Ascending aorta (tissue), 2 donors: Measurements from ENCODE around the gene NTSR1. TPM values are rescaled to one million over a fixed set of nuclear protein-coding genes. Genes with fewer than 3 reads are reported as not detected.

Source experiments
- DNase-seq, 2 donors: peaks; one replicate each; pipeline ENCODE4 v3.0.0-alpha.2; 2019; ENCODE audit warnings: low spot score in 2 of 2
- H3K27ac ChIP-seq, 2 donors: fragments of 200-600 bp; sonication (generic); one replicate each; pipeline ENCODE4 v1.5.1; 2016 to 2017; ENCODE audit warnings: mild to moderate bottlenecking in 1 of 2
- H3K27me3 ChIP-seq: fragments of 200-600 bp; sonication (generic); one replicate; pipeline ENCODE4 v1.5.1; 2017
- H3K36me3 ChIP-seq, 2 donors: fragments of 200-600 bp; sonication (generic); one replicate each; pipeline ENCODE4 v1.5.1; 2016
- H3K4me1 ChIP-seq, 2 donors: fragments of 200-600 bp; sonication (generic); one replicate each; pipeline ENCODE4 v1.5.1; 2016 to 2017; ENCODE audit warnings: mild to moderate bottlenecking in 1 of 2
- H3K4me3 ChIP-seq, 2 donors: fragments of 200-600 bp; sonication (generic); one replicate each; pipeline ENCODE4 v1.5.1; 2016 to 2017; ENCODE audit warnings: mild to moderate bottlenecking in 1 of 2
- H3K9me3 ChIP-seq, 2 donors: fragments of 200-600 bp; sonication (generic); one replicate each; pipeline ENCODE4 v1.5.1; 2016
- CTCF ChIP-seq, 3 experiments: fragments of 200-600 bp in 2 of 3; fragments of 450-650 bp in 1 of 3; sonication (generic) in 2 of 3; IDR thresholded peaks; one replicate each; pipeline ENCODE4 v1.5.1; 2016 to 2019; ENCODE audit warnings: antibody characterized with exemption in 3 of 3, mild to moderate bottlenecking in 1 of 3, moderate library complexity in 1 of 3
- intact Hi-C: fragments of 100-400 bp; cut with DNase I; formaldehyde crosslinking; loops from one replicate; pipeline ENCODE4 v1.15.1; 2023
- total RNA-seq: library from RNA; depleted of rRNA; stranded (reverse); fragments of >200 nt; gene quantifications from one replicate; pipeline ENCODE4 v1.1.0, GENCODE V29; 2016

Gene NTSR1
- total RNA-seq, 1 donor from 2014 or later: not detected

DNA sequence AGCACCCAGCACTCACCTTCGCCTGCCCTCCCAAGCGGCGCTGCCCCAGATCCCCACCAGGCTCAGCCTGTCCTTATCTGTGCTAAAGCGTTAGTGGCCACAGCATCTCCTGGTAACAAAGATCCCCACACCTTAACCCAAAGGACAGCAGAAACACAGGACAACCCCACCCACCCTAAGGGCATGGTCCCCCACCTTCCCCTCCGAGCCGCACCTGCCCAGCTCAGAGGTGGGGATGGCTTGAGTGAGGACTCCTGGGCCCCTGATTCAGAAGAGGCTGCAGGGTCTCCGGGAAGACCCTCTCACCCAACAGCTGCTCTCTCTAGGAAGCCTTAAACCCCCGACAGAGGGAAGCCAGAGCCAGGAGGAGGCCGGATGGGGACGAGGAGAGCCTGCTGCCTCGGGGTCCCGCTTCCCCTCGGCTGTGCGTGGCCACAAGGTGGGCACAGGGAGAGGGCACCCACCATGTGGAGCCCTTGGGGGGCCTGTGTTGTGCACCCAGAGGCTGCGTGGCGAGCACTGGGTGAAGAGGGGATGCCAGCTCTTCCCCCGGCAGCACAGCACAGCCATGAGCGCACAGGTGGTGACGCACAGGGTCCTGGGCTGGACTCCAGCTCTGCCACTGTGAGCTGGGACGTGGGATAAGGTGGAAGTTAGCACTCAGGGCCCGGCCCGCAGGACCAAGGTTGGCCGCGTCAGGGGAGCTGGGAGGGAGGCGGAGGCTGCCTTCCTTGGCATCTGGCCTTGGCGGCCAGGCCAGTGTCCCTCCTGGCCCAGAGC lies 55.7 kb downstream of the NTSR1 start:
- DNase-seq: no peak
- intact Hi-C loops: no loop called here
- H3K4me3 ChIP-seq: no peak overlapping the region
- no peaks in the 10 kb centered on the region for H3K9me3 ChIP-seq
- no peaks in the 10 kb centered on the region for H3K27me3 ChIP-seq
- H3K36me3 ChIP-seq: no peaks in the 10 kb centered on the region
- no peak for TF ChIP-seq CTCF (IDR thresholded peaks at IDR 0.05)
- H3K4me1 ChIP-seq: no peaks in the 10 kb centered on the region
- no peak overlapping the region for H3K27ac ChIP-seq

- Histone ChIP-seq H3K9me3 (no peaks in the 10 kb centered on the region), H3K4me3 (no peak overlapping the region), H3K4me1 (no peaks in the 10 kb centered on the region), H3K36me3 (no peaks in the 10 kb centered on the region), H3K27me3 (no peaks in the 10 kb centered on the region), H3K27ac (no peak overlapping the region)
- TF ChIP-seq CTCF (IDR thresholded peaks at IDR 0.05): no peak
- intact Hi-C loops: no loop called here
- no peak for DNase-seq
Observed at GRCh38 chr20:62765021-62765420, 56.4 kb downstream of the NTSR1 start.

GRCh38 chr20:62765432-62766070 lies 56.9 kb downstream of the NTSR1 start:
- Histone ChIP-seq H3K27me3 (no peaks in the 10 kb centered on the region), H3K9me3 (no peaks in the 10 kb centered on the region), H3K36me3 (no peaks in the 10 kb centered on the region), H3K4me3 (no peak overlapping the region), H3K4me1 (no peaks in the 10 kb centered on the region), H3K27ac (no peak overlapping the region)
- no peak for DNase-seq
- intact Hi-C loops: no loop called here
- no peak for TF ChIP-seq CTCF (IDR thresholded peaks at IDR 0.05)

DNA sequence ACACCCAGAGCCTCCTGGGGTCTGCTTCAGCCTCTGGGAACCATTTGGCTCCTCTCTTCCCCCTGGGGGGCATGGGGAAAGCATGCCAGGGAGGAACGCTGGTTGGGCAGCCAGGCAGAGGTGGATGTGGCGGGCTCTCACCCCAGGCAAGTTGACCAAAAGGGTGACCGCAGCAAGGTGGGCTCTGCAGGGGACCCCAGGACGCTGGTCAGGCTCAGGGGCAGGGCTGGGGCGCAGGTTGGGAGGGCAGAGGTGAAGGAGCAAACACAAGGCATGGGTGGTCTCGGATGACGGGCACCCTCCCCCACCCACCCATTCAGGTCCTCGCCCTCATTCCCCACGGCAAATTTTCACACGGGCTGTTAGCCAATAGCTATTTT lies 57.4 kb downstream of the NTSR1 start:
- no peaks in the 10 kb centered on the region for H3K4me1 ChIP-seq
- H3K27me3 ChIP-seq: no peaks in the 10 kb centered on the region
- no peak overlapping the region for H3K27ac ChIP-seq
- intact Hi-C loops: no loop called here
- H3K36me3 ChIP-seq: no peaks in the 10 kb centered on the region
- no peak for DNase-seq
- no peak for TF ChIP-seq CTCF (IDR thresholded peaks at IDR 0.05)
- H3K4me3 ChIP-seq: no peak overlapping the region
- no peaks in the 10 kb centered on the region for H3K9me3 ChIP-seq

DNA sequence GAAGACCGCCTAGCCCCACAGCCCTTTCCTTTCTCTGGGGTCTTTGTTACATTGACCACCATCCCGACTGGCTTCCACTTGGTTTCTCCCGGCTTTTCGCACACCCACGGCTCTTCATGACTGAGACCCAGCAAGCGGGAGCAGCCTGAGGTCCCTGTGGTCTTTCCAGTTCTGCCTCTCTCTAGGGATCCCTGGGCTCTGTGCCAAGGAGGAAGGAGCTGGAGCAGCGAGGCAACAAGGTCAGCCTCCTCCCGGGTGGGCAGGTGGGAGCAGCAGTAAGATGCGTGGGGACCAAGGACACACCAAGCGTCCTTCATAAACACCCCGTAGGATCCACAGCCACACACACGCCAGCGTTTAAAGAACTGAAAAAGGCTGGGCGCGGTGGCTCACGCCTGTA lies 58.1 kb downstream of the NTSR1 start:
- no peak for TF ChIP-seq CTCF (IDR thresholded peaks at IDR 0.05)
- no peaks in the 10 kb centered on the region for H3K27me3 ChIP-seq

More for the DNA sequence above, 58.1 kb downstream of the NTSR1 start:
- Histone ChIP-seq H3K4me3 (no peak overlapping the region), H3K27ac (no peak overlapping the region), H3K36me3 (no peaks in the 10 kb centered on the region), H3K9me3 (no peaks in the 10 kb centered on the region), H3K4me1 (no peaks in the 10 kb centered on the region)
- DNase-seq: no peak
- intact Hi-C loops: no loop called here
